ENCODE data around the gene COPG2.

COPG2 gene

GRCh38 chr7:130493275-130493873 lies 175.2 kb downstream of the COPG2 start:
- no peak for DNase-seq (ENCODE audit: low read depth)

- DNase-seq (ENCODE audit: low read depth) = no peak
Measured at GRCh38 chr7:130492523-130493274, 175.8 kb downstream of the COPG2 start.

- no peak for DNase-seq (ENCODE audit: low read depth)
Measured at GRCh38 chr7:130491841-130492522, 176.6 kb downstream of the COPG2 start, which contains the start of gene MEST. Gene MEST (plus strand): TSS chr7:130492085. CDS start chr7:130492314, 229 bp downstream.

GRCh38 chr7:130490888-130491804 lies 177.4 kb downstream of the COPG2 start:
- no peak for DNase-seq (ENCODE audit: low read depth)

- no peak for DNase-seq (ENCODE audit: low read depth)
Measured at GRCh38 chr7:130490311-130490791, 178.2 kb downstream of the COPG2 start.

GRCh38 chr7:130489140-130489983 lies 179.2 kb downstream of the COPG2 start:
- no peak for DNase-seq (ENCODE audit: low read depth)

GRCh38 chr7:130488392-130489139 lies 180.0 kb downstream of the COPG2 start:
- DNase-seq (ENCODE audit: low read depth) = no peak

GRCh38 chr7:130486954-130487436 lies 181.6 kb downstream of the COPG2 start:
- no peak for DNase-seq (ENCODE audit: low read depth)

GRCh38 chr7:130486114-130486953 lies 182.2 kb downstream of the COPG2 start:
- DNase-seq (ENCODE audit: low read depth) = peak; percentile 16

- no peak for DNase-seq (ENCODE audit: low read depth)
Measured at GRCh38 chr7:130485734-130486113, 182.8 kb downstream of the COPG2 start.

GRCh38 chr7:130483031-130483430 lies 185.5 kb downstream of the COPG2 start:
- DNase-seq (ENCODE audit: low read depth) = no peak

GRCh38 chr7:130481898-130482297 lies 186.7 kb downstream of the COPG2 start:
- no peak for DNase-seq (ENCODE audit: low read depth)

GRCh38 chr7:130479716-130480400 lies 188.7 kb downstream of the COPG2 start:
- no peak for DNase-seq (ENCODE audit: low read depth)

- no peak for DNase-seq (ENCODE audit: low read depth)
Measured at GRCh38 chr7:130478991-130479390, 189.6 kb downstream of the COPG2 start.

- no peak for DNase-seq (ENCODE audit: low read depth)
Measured at GRCh38 chr7:130476297-130477150, 192.0 kb downstream of the COPG2 start.

GRCh38 chr7:130475776-130476175 lies 192.8 kb downstream of the COPG2 start:
- no peak for DNase-seq (ENCODE audit: low read depth)

- no peak for DNase-seq (ENCODE audit: low read depth)
Measured at GRCh38 chr7:130473876-130474275, 194.7 kb downstream of the COPG2 start.

GRCh38 chr7:130473289-130473688 lies 195.3 kb downstream of the COPG2 start:
- no peak for DNase-seq (ENCODE audit: low read depth)
